Measurements from ENCODE around the gene SLC29A2. TPM values are rescaled to one million over a fixed set of nuclear protein-coding genes. Genes with fewer than 3 reads are reported as not detected.

Gene SLC29A2
- total RNA-seq, 1 donor from 2014 or later, result 4.2 TPM

DNA sequence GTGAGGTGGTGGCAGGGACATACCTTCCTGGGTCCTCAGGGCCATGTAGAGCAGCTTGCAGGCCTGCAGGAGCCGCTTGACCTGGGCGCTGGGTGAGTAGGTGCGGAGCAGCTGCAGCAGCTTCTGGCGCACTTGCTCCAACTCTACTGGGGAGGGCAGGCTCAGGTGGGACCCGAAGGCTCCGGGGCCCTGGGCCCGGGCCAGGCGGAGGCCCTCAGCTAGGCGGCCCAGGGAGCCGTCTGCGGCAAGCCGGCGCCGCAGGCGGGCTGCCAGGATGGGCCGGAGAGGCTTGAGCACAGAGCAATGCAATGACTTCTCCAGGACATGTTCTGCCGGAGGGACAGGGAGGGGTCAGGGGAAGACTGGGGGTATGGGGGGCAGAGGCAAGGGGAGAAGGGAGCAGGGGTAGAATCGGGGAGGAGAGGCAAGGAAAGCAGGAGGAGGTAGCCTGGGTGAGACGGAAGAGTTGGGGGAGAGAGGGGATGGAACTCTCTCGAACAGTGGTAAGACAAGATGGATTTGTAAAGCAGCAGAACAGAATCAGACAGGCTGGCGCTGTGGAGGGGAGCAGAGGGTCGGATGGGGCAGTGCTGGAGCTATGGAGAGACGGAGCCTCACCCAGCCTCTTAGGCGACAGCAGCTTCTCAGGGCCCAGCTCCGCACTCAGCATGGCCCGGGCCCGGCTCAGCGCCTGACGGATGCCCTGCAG is 37.5 kb downstream of the SLC29A2 start:
- Histone ChIP-seq H3K9ac (ENCODE audit: low read depth in 1 of 3, low read length in 3 of 3) (no peak overlapping the region), H3K4me1 (ENCODE audit: control insufficient read depth in 3 of 3, insufficient read depth in 3 of 3, low read length in 3 of 3) (peaks cover 24 to 37% (median 37%) of the 10 kb centered on the region in 3 donors), H3K27ac (ENCODE audit: low read depth, low read length) (no peak overlapping the region), H3K9me3 (ENCODE audit: control insufficient read depth in 3 of 3, low read length in 3 of 3) (no peaks in the 10 kb centered on the region), H3K4me3 (ENCODE audit: low read length in 3 of 3) (no peak overlapping the region), H3K36me3 (ENCODE audit: control insufficient read depth in 3 of 3, insufficient read depth in 3 of 3, low read length in 3 of 3) (peaks cover 11 to 31% (median 31%) of the 10 kb centered on the region in 3 donors), H3K27me3 (ENCODE audit: control insufficient read depth in 3 of 3, insufficient read depth in 3 of 3, low read length in 3 of 3) (no peaks in the 10 kb centered on the region)

DNA sequence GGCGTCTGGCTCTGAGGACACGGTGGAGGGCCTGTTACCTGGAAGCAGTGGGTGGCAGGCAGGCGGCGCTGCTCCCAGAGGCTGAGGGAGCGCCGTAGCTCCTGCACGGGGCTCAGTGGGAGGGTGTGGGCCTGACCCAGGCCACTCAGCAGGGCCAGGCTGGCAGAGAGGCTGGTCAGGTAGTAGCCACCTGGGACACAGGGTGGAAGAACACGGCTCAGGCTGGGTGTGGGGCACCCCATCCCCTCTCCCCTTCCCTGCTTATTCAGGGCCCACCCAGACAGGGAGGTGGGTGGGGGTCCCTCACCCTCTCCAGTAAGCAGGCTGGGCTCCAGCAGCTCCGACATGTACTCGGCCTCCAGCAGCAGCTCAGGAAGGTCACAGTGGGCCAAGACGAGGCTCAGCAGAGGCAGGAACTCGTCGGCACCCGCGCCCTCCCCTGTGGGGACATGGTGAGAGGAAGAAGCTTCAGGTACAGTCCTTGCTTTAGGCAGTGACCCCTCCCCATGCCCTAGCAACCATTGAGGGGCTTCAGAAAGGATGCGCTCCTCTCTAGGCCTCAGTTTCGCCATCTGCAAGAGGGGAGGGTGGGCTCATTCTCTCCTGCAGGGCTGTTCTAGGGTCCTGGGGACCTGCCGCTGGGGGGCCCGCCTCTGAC is 38.2 kb downstream of the SLC29A2 start:
- H3K4me3 ChIP-seq (ENCODE audit: low read length in 3 of 3), result no peak overlapping the region
- H3K9me3 ChIP-seq (ENCODE audit: control insufficient read depth in 3 of 3, low read length in 3 of 3), result no peaks in the 10 kb centered on the region
- peaks cover 28 to 44% (median 43%) of the 10 kb centered on the region in 3 donors for H3K4me1 ChIP-seq (ENCODE audit: control insufficient read depth in 3 of 3, insufficient read depth in 3 of 3, low read length in 3 of 3)
- H3K36me3 ChIP-seq (ENCODE audit: control insufficient read depth in 3 of 3, insufficient read depth in 3 of 3, low read length in 3 of 3), result peaks cover 6 to 26% (median 24%) of the 10 kb centered on the region in 3 donors
- H3K27ac ChIP-seq (ENCODE audit: low read depth, low read length), result no peak overlapping the region
- H3K9ac ChIP-seq (ENCODE audit: low read depth in 1 of 3, low read length in 3 of 3), result no peak overlapping the region
- H3K27me3 ChIP-seq (ENCODE audit: control insufficient read depth in 3 of 3, insufficient read depth in 3 of 3, low read length in 3 of 3), result no peaks in the 10 kb centered on the region

DNA sequence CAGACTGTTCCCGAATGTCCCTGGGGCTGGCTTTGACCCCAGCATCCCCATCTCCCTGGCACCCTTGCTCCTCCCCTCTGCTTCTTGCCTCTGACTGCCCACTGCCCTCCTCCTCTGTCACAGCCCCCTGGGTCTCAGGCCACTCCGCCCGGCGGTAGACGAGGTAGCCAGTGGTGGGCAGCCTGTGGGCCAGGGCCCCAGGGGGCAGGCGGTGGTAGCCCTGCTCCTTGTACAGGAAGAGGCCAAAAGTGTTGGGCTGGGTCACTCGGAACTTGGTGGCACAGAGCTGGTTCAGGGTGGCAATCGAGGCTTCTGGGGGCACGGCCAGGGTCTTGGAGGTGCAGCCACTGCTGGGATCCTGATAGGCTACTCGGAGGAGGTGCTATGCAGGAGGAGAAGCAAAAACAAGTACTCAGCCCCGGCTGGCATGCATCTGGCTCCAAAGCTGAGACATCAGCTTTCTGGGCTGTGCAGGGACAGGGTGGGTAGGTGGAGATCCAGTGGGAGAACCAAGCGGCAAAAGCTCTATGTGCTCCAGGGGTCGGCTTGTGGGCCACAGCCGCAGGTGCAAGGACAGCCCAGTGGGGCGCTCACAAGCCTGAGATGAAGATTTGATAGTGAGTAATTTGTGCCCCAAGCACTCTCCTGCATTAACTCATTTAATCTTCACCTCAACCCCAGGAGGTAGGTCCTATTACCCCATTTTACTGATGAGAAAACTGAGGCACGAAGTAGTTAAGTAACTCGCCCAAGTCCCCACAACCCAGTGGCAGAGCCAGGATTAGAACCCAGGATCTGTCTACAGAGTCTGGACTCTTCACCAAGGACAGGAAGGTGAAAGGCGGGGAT is 39.0 kb downstream of the SLC29A2 start:
- Histone ChIP-seq H3K27ac (ENCODE audit: low read depth, low read length) (no peak overlapping the region), H3K27me3 (ENCODE audit: control insufficient read depth in 3 of 3, insufficient read depth in 3 of 3, low read length in 3 of 3) (no peaks in the 10 kb centered on the region)

DNA sequence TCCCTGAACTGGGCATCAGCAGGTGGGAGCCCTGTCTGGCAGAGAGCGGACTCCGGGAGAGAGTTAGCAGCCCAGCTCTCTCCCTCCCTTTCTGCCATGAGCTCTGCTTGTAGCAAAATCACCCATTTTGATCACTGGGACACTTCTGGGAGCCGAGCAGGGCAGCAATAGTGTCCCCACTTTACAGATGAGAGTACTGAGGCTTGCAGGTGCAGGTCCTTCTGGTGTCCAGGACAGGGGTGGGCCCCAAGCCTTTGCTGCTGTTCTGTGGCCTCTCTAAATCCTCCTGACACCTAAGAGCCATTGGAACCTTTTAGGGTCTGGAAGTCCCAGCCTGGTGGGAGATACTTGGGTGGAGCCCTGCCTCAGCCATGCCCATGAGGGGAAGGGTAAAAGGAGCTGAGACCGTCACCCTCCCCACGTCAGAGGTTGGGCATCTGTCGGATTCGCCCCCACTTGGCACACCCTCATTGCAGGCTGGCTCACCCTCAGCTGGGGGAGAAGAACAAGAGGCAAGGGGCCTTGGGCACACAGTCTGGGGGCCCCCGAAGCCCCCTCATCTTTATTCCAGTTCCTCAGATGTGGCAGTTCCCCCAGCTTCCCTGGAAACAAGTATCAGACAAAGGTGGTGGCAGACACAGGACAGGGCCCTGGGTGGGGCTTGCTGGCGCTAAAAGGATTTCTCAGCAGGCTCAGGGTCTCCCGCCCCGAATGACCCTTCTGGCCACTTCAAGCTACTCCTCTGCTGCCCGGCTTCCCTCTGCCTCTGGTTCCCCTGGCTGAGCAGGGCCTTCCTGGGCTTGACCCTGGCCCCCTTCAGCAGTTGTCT is 39.8 kb downstream of the SLC29A2 start:
- Histone ChIP-seq H3K4me1 (ENCODE audit: control insufficient read depth in 3 of 3, insufficient read depth in 3 of 3, low read length in 3 of 3) (peaks cover 35 to 46% (median 45%) of the 10 kb centered on the region in 3 donors), H3K27me3 (ENCODE audit: control insufficient read depth in 3 of 3, insufficient read depth in 3 of 3, low read length in 3 of 3) (no peaks in the 10 kb centered on the region), H3K9me3 (ENCODE audit: control insufficient read depth in 3 of 3, low read length in 3 of 3) (no peaks in the 10 kb centered on the region)

More for the DNA sequence above, 39.0 kb downstream of the SLC29A2 start:
- no peak overlapping the region for H3K9ac ChIP-seq (ENCODE audit: low read depth in 1 of 3, low read length in 3 of 3)
- H3K4me1 ChIP-seq (ENCODE audit: control insufficient read depth in 3 of 3, insufficient read depth in 3 of 3, low read length in 3 of 3), result peaks cover 35 to 49% (median 46%) of the 10 kb centered on the region in 3 donors
- H3K4me3 ChIP-seq (ENCODE audit: low read length in 3 of 3), result no peak overlapping the region
- H3K9me3 ChIP-seq (ENCODE audit: control insufficient read depth in 3 of 3, low read length in 3 of 3), result no peaks in the 10 kb centered on the region
- H3K36me3 ChIP-seq (ENCODE audit: control insufficient read depth in 3 of 3, insufficient read depth in 3 of 3, low read length in 3 of 3), result peaks cover 6 to 21% (median 20%) of the 10 kb centered on the region in 3 donors

DNA sequence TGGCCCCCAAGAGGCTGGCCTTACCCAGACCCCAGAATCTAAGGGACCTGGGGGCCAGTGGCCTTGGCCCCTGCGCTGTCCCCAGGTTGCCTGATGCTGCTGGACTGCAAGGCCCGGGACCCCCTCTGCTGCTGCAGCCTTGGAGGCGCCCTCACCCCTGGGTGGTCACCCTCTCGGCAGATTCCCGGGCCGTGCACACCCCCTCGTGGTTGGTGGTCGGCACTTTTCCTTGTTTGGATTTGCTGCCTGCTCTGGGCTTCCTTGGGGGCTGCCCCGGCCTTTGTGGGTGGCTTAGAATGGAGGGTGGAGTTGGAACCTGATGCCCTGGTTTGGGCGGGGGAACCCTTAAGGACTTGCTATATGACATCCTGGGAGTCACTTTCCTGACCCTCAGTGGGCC is 40.6 kb downstream of the SLC29A2 start:
- H3K27me3 ChIP-seq (ENCODE audit: control insufficient read depth in 3 of 3, insufficient read depth in 3 of 3, low read length in 3 of 3), result no peaks in the 10 kb centered on the region
- peaks cover 27 to 45% (median 38%) of the 10 kb centered on the region in 3 donors for H3K4me1 ChIP-seq (ENCODE audit: control insufficient read depth in 3 of 3, insufficient read depth in 3 of 3, low read length in 3 of 3)
- no peak overlapping the region for H3K9ac ChIP-seq (ENCODE audit: low read depth in 1 of 3, low read length in 3 of 3)
- H3K4me3 ChIP-seq (ENCODE audit: low read length in 3 of 3), result no peak overlapping the region
- H3K36me3 ChIP-seq (ENCODE audit: control insufficient read depth in 3 of 3, insufficient read depth in 3 of 3, low read length in 3 of 3), result peaks cover 3 to 17% (median 16%) of the 10 kb centered on the region in 3 donors
- no peak overlapping the region for H3K27ac ChIP-seq (ENCODE audit: low read depth, low read length)
- no peaks in the 10 kb centered on the region for H3K9me3 ChIP-seq (ENCODE audit: control insufficient read depth in 3 of 3, low read length in 3 of 3)

More for the DNA sequence above, 39.8 kb downstream of the SLC29A2 start:
- no peak overlapping the region for H3K27ac ChIP-seq (ENCODE audit: low read depth, low read length)
- H3K9ac ChIP-seq (ENCODE audit: low read depth in 1 of 3, low read length in 3 of 3), result no peak overlapping the region
- peaks cover 3 to 17% (median 16%) of the 10 kb centered on the region in 3 donors for H3K36me3 ChIP-seq (ENCODE audit: control insufficient read depth in 3 of 3, insufficient read depth in 3 of 3, low read length in 3 of 3)
- no peak overlapping the region for H3K4me3 ChIP-seq (ENCODE audit: low read length in 3 of 3)

DNA sequence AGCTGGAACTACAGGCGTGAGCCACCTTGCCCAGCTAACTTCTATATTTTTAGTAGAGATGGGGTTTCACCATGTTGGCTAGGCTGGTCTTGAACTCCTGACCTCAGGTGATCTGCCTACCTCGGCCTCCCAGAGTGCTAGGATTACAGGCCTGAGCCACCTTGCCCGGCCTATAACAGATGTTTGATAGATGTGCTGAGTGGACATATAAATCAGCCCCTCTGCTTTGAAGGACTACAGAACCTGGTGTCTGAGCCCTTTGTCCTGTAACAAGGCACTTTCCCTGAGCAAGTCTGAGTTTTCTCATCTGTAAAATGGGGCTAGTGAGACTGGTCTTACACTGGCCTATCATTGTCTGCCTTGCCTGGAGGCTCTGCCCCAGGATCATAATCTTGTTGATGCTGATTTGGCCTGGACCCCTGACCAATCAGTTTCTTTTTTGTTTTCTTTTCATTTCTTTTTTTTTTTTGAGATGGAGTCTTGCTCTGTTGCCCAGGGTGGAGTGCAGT is 42.3 kb downstream of the SLC29A2 start:
- Histone ChIP-seq H3K27me3 (ENCODE audit: control insufficient read depth in 3 of 3, insufficient read depth in 3 of 3, low read length in 3 of 3) (no peaks in the 10 kb centered on the region), H3K4me1 (ENCODE audit: control insufficient read depth in 3 of 3, insufficient read depth in 3 of 3, low read length in 3 of 3) (peaks cover 18 to 33% (median 31%) of the 10 kb centered on the region in 3 donors), H3K4me3 (ENCODE audit: low read length in 3 of 3) (no peak overlapping the region), H3K9me3 (ENCODE audit: control insufficient read depth in 3 of 3, low read length in 3 of 3) (no peaks in the 10 kb centered on the region), H3K27ac (ENCODE audit: low read depth, low read length) (no peak overlapping the region), H3K9ac (ENCODE audit: low read depth in 1 of 3, low read length in 3 of 3) (no peak overlapping the region), H3K36me3 (ENCODE audit: control insufficient read depth in 3 of 3, insufficient read depth in 3 of 3, low read length in 3 of 3) (peaks cover 3 to 17% (median 16%) of the 10 kb centered on the region in 3 donors)

DNA sequence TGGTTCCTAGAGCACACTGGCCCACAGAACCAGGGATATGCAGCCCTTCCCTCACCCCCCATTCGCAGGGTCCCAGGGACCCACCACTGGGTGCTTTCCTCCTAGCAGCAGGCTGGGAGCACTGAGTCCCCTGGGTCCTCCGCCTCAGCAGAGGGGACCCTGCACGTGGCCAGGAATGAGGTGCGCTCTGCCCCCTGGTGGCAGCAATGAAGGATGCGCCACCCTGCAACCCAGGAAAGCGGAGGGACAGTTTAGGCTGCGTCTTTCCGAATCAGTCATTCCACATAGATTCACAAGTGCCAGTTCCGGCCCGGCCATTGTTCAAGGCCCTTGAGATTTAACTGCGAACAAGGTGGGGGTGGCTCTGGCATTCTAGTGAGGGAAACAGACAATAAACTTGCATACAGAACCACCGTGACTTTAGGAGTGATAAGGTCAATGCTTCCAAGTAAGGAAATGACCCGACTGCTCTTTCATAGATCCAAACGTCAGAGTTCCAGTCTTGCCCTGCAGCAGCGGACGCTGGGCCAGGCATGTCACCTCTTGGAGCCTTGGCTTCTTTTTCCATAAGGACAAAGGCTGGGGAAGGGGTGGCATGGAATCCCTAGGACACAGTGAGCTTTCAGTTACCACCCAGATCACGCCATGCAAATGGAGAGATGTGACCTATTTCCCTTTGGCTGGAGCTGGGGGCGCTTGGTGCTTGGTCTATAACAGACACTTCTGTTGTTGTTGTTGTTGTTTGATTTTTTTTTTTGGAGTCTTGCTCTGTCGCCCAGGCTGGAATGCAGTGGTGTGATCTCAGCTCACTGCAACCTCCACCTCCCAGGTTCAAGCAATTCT is 43.0 kb downstream of the SLC29A2 start:
- H3K36me3 ChIP-seq (ENCODE audit: control insufficient read depth in 3 of 3, insufficient read depth in 3 of 3, low read length in 3 of 3), result peaks cover 3 to 16% (median 15%) of the 10 kb centered on the region in 3 donors
- H3K27me3 ChIP-seq (ENCODE audit: control insufficient read depth in 3 of 3, insufficient read depth in 3 of 3, low read length in 3 of 3), result no peaks in the 10 kb centered on the region
- peaks cover 18 to 33% (median 31%) of the 10 kb centered on the region in 3 donors for H3K4me1 ChIP-seq (ENCODE audit: control insufficient read depth in 3 of 3, insufficient read depth in 3 of 3, low read length in 3 of 3)
- peak overlapping the region; percentile 35 to 58 (median 57) for H3K4me3 ChIP-seq (ENCODE audit: low read length in 3 of 3)
- H3K27ac ChIP-seq (ENCODE audit: low read depth, low read length), result no peak overlapping the region
- peak overlapping the region in 2 of 3 donors; percentile 38 to 68 for H3K9ac ChIP-seq (ENCODE audit: low read depth in 1 of 3, low read length in 3 of 3)
- H3K9me3 ChIP-seq (ENCODE audit: control insufficient read depth in 3 of 3, low read length in 3 of 3), result no peaks in the 10 kb centered on the region

DNA sequence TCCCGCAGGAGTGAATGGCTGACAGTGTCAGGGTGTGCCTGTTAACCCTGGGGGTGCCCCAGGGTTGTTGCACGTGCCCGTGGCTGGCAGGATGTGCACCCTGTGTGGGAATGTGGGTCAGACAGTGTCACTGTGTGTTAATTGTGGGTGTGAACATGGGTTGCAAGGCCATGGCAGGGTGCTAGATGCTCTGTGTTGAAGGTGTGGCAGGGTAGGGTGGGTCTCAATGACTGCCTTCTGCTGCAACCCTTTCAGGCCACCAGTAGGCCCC is 43.6 kb downstream of the SLC29A2 start:
- peak overlapping the region in 1 of 3 donors; percentile 68 for H3K9ac ChIP-seq (ENCODE audit: low read depth in 1 of 3, low read length in 3 of 3)
- H3K4me3 ChIP-seq (ENCODE audit: low read length in 3 of 3), result peak overlapping the region in 1 of 3 donors; percentile 41
- no peaks in the 10 kb centered on the region for H3K27me3 ChIP-seq (ENCODE audit: control insufficient read depth in 3 of 3, insufficient read depth in 3 of 3, low read length in 3 of 3)
- H3K9me3 ChIP-seq (ENCODE audit: control insufficient read depth in 3 of 3, low read length in 3 of 3), result no peaks in the 10 kb centered on the region
- no peak overlapping the region for H3K27ac ChIP-seq (ENCODE audit: low read depth, low read length)
- peaks cover 0 to 10% (median 9%) of the 10 kb centered on the region in 3 donors for H3K36me3 ChIP-seq (ENCODE audit: control insufficient read depth in 3 of 3, insufficient read depth in 3 of 3, low read length in 3 of 3)
- peaks cover 18 to 33% (median 31%) of the 10 kb centered on the region in 3 donors for H3K4me1 ChIP-seq (ENCODE audit: control insufficient read depth in 3 of 3, insufficient read depth in 3 of 3, low read length in 3 of 3)
